A549 (cell line): Measurements from ENCODE around the gene DTHD1. TPM values are rescaled to one million over a fixed set of nuclear protein-coding genes. Genes with fewer than 3 reads are reported as not detected.

ENCODE experiments used
- ATAC-seq, 2 experiments: fragments of 200-7000 bp in 1 of 2; fragments of >200 bp in 1 of 2; cut with Nextera tagmentation in 1 of 2; cut with Tn5 transposase in 1 of 2; 3 replicates each; pipeline versions ENCODE4 v1.8.0 to v1.9.1; 2018 to 2020; ENCODE audit warnings: mild to moderate bottlenecking in 1 of 2, moderate library complexity in 1 of 2
- CTCF ChIA-PET: fragments of 300-600 bp; sonication (Branson Sonifier 250); formaldehyde crosslinking; extraction: SDS; loops from one replicate; lab custom pipeline; 2021; ENCODE audit warnings: antibody characterized with exemption, inconsistent platforms; lab: Yijun Ruan, JAX
- POLR2A ChIA-PET: fragments of 350-600 bp; formaldehyde crosslinking; extraction: SDS; loops from one replicate; lab custom pipeline; 2021; ENCODE audit warnings: antibody characterized with exemption, inconsistent platforms; lab: Yijun Ruan, JAX
- DNase-seq, 2 experiments: peaks; one replicate each; pipeline versions ENCODE4 v3.0.0 to v3.0.0-alpha.2; 2011 to 2016; ENCODE audit warnings: low read depth in 1 of 2, low spot score in 1 of 2
- FAIRE-seq: peaks from 2 replicates; lab custom pipeline; 2011; peaks lifted over from hg19 to GRCh38; lab: Jason Lieb, UNC
- H3K27ac ChIP-seq, 2 experiments: fragments of >200 bp; sonication (Bioruptor Twin); formaldehyde crosslinking; 3 replicates each; pipeline ENCODE4 v1.5.1; 2016 to 2017
- H3K4me1 ChIP-seq: fragments of >200 bp; sonication (Bioruptor Twin); formaldehyde crosslinking; 3 replicates; pipeline ENCODE4 v1.6.1; 2016
- H3K4me2 ChIP-seq: fragments of >200 bp; sonication (Bioruptor Twin); formaldehyde crosslinking; 3 replicates; pipeline ENCODE4 v1.6.1; 2016
- H3K4me3 ChIP-seq: fragments of >200 bp; sonication (Bioruptor Twin); formaldehyde crosslinking; 3 replicates; pipeline ENCODE4 v1.5.1; 2016
- H3K9me3 ChIP-seq: fragments of >200 bp; sonication (Bioruptor Twin); formaldehyde crosslinking; 3 replicates; pipeline ENCODE4 v1.6.1; 2016
- CBX2 ChIP-seq: fragments of 200-600 bp; sonication (generic); IDR thresholded peaks from 2 replicates; pipeline ENCODE4 v1.6.1; 2016; ENCODE audit warnings: low read depth, mild to moderate bottlenecking, borderline replicate concordance
- CBX8 ChIP-seq: fragments of 200-600 bp; sonication (generic); IDR thresholded peaks from 2 replicates; pipeline ENCODE4 v1.6.1; 2016
- CHD2 ChIP-seq: fragments of 150-350 bp; IDR thresholded peaks from 2 replicates; pipeline ENCODE4 v1.6.1; 2014; ENCODE audit warnings: low read length; ENCODE audit not compliant: partially characterized antibody
- CHD4 ChIP-seq: fragments of 200-600 bp; sonication (generic); IDR thresholded peaks from 2 replicates; pipeline ENCODE4 v1.6.1; 2016; ENCODE audit warnings: antibody characterized with exemption, mild to moderate bottlenecking, borderline replicate concordance
- CTCF ChIP-seq: fragments of >200 bp; sonication (Bioruptor Twin); formaldehyde crosslinking; IDR thresholded peaks from 3 replicates; pipeline ENCODE4 v1.5.1; 2016
- EHMT2 ChIP-seq: fragments of 200-600 bp; sonication (generic); IDR thresholded peaks from 2 replicates; pipeline ENCODE4 v1.6.1; 2016; ENCODE audit warnings: antibody characterized with exemption, low read depth, mild to moderate bottlenecking, moderate library complexity
- HDAC2 ChIP-seq: fragments of 200-600 bp; sonication (generic); IDR thresholded peaks from 2 replicates; pipeline ENCODE4 v1.6.1; 2016
- HEYL ChIP-seq: fragments of 250-450 bp; sonication (Bioruptor Pico); IDR thresholded peaks from 2 replicates; pipeline ENCODE4 v1.8.0; 2021; ENCODE audit warnings: mild to moderate bottlenecking, moderate library complexity
- HMGXB4 ChIP-seq: fragments of 250-450 bp; sonication (Bioruptor Pico); IDR thresholded peaks from 2 replicates; pipeline ENCODE4 v1.5.0; 2021; ENCODE audit warnings: mild to moderate bottlenecking, moderate library complexity, borderline replicate concordance
- HOXB13 ChIP-seq: fragments of 250-450 bp; sonication (Bioruptor Pico); IDR thresholded peaks from 2 replicates; pipeline ENCODE4 v1.5.0; 2020; ENCODE audit warnings: low read depth, mild to moderate bottlenecking, moderate library complexity
- JUN ChIP-seq, 2 experiments: fragments of >200 bp; sonication (Bioruptor Twin); formaldehyde crosslinking; IDR thresholded peaks; 2 replicates in 1 of 2; 3 replicates in 1 of 2; pipeline ENCODE4 v1.6.1; 2016 to 2017
- MYC ChIP-seq: IDR thresholded peaks from 2 replicates; pipeline ENCODE4 v1.6.1; 2012; ENCODE audit warnings: mild to moderate bottlenecking, inconsistent platforms, low read length, improper control_type of control experiment, borderline replicate concordance
- POLR2AphosphoS2 ChIP-seq: conservative IDR thresholded peaks from 2 replicates; pipeline ENCODE4 v1.6.1; 2012; ENCODE audit warnings: low read length, improper control_type of control experiment, inconsistent platforms
- RAD21 ChIP-seq, 2 experiments: fragments of >200 bp in 1 of 2; sonication (Bioruptor Twin) in 1 of 2; formaldehyde crosslinking in 1 of 2; IDR thresholded peaks in 1 of 2; conservative IDR thresholded peaks in 1 of 2; 2 replicates in 1 of 2; 3 replicates in 1 of 2; pipeline ENCODE4 v1.6.1; 2012 to 2018; ENCODE audit warnings: inconsistent platforms in 1 of 2
- RCOR1 ChIP-seq: fragments of 150-350 bp; IDR thresholded peaks from 2 replicates; pipeline ENCODE4 v1.6.1; 2014; ENCODE audit warnings: antibody characterized with exemption, low read length, low read depth
- RFX5 ChIP-seq: fragments of 450-650 bp; IDR thresholded peaks from 2 replicates; pipeline ENCODE4 v1.7.1; 2014; ENCODE audit warnings: antibody characterized with exemption, mild to moderate bottlenecking, moderate library complexity
- SREBF2 ChIP-seq: fragments of 450-650 bp; IDR thresholded peaks from 2 replicates; pipeline ENCODE4 v1.6.1; 2014; ENCODE audit warnings: mild to moderate bottlenecking, moderate library complexity
- TFCP2L1 ChIP-seq: fragments of 250-450 bp; sonication (Bioruptor Pico); IDR thresholded peaks from 2 replicates; pipeline ENCODE4 v1.5.0; 2021; ENCODE audit warnings: mild to moderate bottlenecking
- ZC3H11A ChIP-seq: fragments of 450-650 bp; IDR thresholded peaks from 2 replicates; pipeline ENCODE4 v1.6.1; 2014; ENCODE audit warnings: antibody characterized with exemption, mild to moderate bottlenecking
- ZFP36 ChIP-seq: fragments of 450-650 bp; IDR thresholded peaks from 2 replicates; pipeline ENCODE4 v1.6.1; 2014; ENCODE audit warnings: borderline replicate concordance; ENCODE audit not compliant: partially characterized antibody
- WGBS: methylation state at CpG from one replicate; pipeline ENCODE4 v1.1.6; 2017; ENCODE audit errors: missing lambda C conversion rate; 5-methylcytosine and 5-hydroxymethylcytosine counted together
- polyA plus RNA-seq, 4 experiments: library from polyadenylated mRNA; depleted of rRNA in 3 of 4; stranded (reverse); fragments of >200 nt; fragmentation: RNase III in 1 of 4; extraction: RNeasy Plus Mini Kit Qiagen cat#74134 plus additional on column Dnase treatment in 1 of 4; gene quantifications; 2 replicates in 3 of 4; 3 replicates in 1 of 4; pipeline ENCODE4 v1.2.3, GENCODE V29; 2011 to 2017
- TF ChIP-seq, protein P1 (sequence below): fragments of >200 bp; sonication (Bioruptor Twin); formaldehyde crosslinking; IDR thresholded peaks from 2 replicates; pipeline ENCODE4 v1.6.1; 2016
- TF ChIP-seq, protein P2 (sequence below): fragments of 150-350 bp; IDR thresholded peaks from 2 replicates; pipeline ENCODE4 v1.6.1; 2014; ENCODE audit warnings: low read depth, mild to moderate bottlenecking, low read length

The DTHD1 gene
- polyA plus RNA-seq, 2 of the 4 experiments (the other 2 are of a cell fraction): not detected

DNA sequence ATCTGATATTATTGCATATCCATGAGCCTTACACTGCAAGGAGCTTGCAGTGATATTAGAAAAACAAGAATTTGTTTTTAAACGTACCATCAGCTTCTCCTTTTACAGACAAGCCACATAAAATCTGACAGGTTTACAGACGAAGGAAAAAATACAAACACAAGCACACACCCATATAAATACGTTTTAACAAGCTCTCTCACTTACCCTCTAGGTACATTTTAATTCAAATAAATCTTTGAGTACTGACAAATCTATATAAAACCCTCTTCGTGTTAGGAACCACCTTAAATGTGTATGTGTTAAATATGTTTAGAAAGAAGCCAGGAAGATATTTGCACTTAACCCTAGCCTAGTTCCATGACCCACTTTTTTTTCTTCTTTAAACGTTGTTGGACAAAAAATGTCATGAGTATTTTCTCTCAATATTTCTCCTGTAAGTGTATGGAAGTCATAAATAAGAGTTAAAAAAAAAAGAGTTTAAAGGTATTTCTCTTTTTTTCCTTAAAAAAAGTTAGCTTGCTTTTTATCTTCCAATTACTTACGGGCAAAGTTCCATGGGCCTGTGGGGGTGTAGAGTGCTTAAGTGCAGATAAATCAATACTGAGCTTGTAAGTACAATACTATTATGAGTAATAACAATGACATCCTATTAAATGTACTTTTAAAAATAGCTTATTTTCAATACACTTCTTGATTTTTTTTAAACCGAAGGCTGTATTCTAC, 38.6 kb upstream of the DTHD1 start:
- Histone ChIP-seq H3K27ac (no peak overlapping the region), H3K4me1 (no peaks in the 10 kb centered on the region), H3K4me2 (0 out of 3 replicates have a peak overlapping the region, but pooled peaks have one; percentile 88), H3K4me3 (no peak overlapping the region), H3K9me3 (no peaks in the 10 kb centered on the region)
- WGBS: 28% methylated on average over 7 of the region's 7 CpGs
- ChIA-PET CTCF (no interaction called here), POLR2A (no interaction called here)
- no peak for DNase-seq
- TF ChIP-seq HDAC2: no peak
- TF ChIP-seq CTCF: no peak
- TF ChIP-seq ZFP36: no peak
- no peak for TF ChIP-seq CBX8
- no peak for TF ChIP-seq HOXB13 (CRISPR knock-in tag)
- ATAC-seq: no peak
- FAIRE-seq: no peak

- ATAC-seq (peak in 1 of 2 experiments; percentile 63; a peak in 5 of 6 replicates), FAIRE-seq (no peak)
Observed at GRCh38 chr4:36243355-36244256, 37.8 kb upstream of the DTHD1 start.

More at GRCh38 chr4:36243355-36244256, 37.8 kb upstream of the DTHD1 start:
- TF ChIP-seq RCOR1 (no peak), EHMT2 (no peak), HMGXB4 (CRISPR knock-in tag) (no peak), HOXB13 (CRISPR knock-in tag) (no peak), MYC (no peak), CHD2 (no peak), JUN (IDR thresholded peaks at IDR 0.05) (no peak), TFCP2L1 (no peak), ZC3H11A (no peak), HEYL (no peak), POLR2AphosphoS2 (no peak), RFX5 (no peak), SREBF2 (no peak), RAD21 (conservative IDR thresholded peaks at IDR 0.05 in 1 of 2, IDR thresholded peaks at IDR 0.05 in 1 of 2) (no peak), CHD4 (no peak), CBX2 (no peak)
- TF ChIP-seq, protein P1, sequence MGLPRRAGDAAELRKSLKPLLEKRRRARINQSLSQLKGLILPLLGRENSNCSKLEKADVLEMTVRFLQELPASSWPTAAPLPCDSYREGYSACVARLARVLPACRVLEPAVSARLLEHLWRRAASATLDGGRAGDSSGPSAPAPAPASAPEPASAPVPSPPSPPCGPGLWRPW: no peak
- TF ChIP-seq, protein P2, sequence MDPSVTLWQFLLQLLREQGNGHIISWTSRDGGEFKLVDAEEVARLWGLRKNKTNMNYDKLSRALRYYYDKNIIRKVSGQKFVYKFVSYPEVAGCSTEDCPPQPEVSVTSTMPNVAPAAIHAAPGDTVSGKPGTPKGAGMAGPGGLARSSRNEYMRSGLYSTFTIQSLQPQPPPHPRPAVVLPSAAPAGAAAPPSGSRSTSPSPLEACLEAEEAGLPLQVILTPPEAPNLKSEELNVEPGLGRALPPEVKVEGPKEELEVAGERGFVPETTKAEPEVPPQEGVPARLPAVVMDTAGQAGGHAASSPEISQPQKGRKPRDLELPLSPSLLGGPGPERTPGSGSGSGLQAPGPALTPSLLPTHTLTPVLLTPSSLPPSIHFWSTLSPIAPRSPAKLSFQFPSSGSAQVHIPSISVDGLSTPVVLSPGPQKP: no peak
- 9% methylated on average over 12 of the region's 38 CpGs for WGBS
- peak overlapping the region; percentile 42 for H3K4me3 ChIP-seq
- peak overlapping the region; percentile 42 to 77; a peak in 4 of 6 replicates for H3K27ac ChIP-seq
- POLR2A ChIA-PET: no interaction called here
- CTCF ChIA-PET: no interaction called here
- H3K9me3 ChIP-seq: no peaks in the 10 kb centered on the region
- H3K4me1 ChIP-seq: no peaks in the 10 kb centered on the region
- peak; percentile 3 to 15 for DNase-seq
- peak overlapping the region; percentile 88 for H3K4me2 ChIP-seq
